BLaER1 (cell line): Measurements from ENCODE around the gene CCDC88C.

Experiments used
- H3K27ac ChIP-seq: shearing (Covaris generic); formaldehyde crosslinking; 2 replicates; pipeline ENCODE4 v1.8.1; 2022
- H3K27me3 ChIP-seq: shearing (Covaris generic); formaldehyde crosslinking; 2 replicates; pipeline ENCODE4 v1.8.1; 2022
- H3K36me3 ChIP-seq: shearing (Covaris generic); formaldehyde crosslinking; 2 replicates; pipeline ENCODE4 v1.8.1; 2022
- H3K4me1 ChIP-seq: shearing (Covaris generic); formaldehyde crosslinking; 2 replicates; pipeline ENCODE4 v1.8.1; 2022
- H3K4me2 ChIP-seq: shearing (Covaris generic); formaldehyde crosslinking; 2 replicates; pipeline ENCODE4 v1.8.1; 2022
- H3K4me3 ChIP-seq: shearing (Covaris generic); formaldehyde crosslinking; 2 replicates; pipeline ENCODE4 v1.8.1; 2022
- H3K9ac ChIP-seq: shearing (Covaris generic); formaldehyde crosslinking; 2 replicates; pipeline ENCODE4 v1.8.1; 2022
- H3K9me3 ChIP-seq: shearing (Covaris generic); formaldehyde crosslinking; 2 replicates; pipeline ENCODE4 v1.8.1; 2022
- H4K20me1 ChIP-seq: shearing (Covaris generic); formaldehyde crosslinking; 2 replicates; pipeline ENCODE4 v1.8.1; 2022
- Cebpa-rat ChIP-seq: shearing (Covaris generic); IDR thresholded peaks from 2 replicates; pipeline ENCODE4 v1.8.1; 2022

CCDC88C gene

GRCh38 chr14:91326514-91327249, 90.9 kb downstream of the CCDC88C start:
- Histone ChIP-seq H3K27ac (peak overlapping the region; percentile 48; the same call in 1 of the 2 replicates), H3K4me3 (no peak overlapping the region), H3K9me3 (no peaks in the 10 kb centered on the region), H4K20me1 (peaks cover 31% of the 10 kb centered on the region), H3K27me3 (no peaks in the 10 kb centered on the region), H3K4me1 (peaks cover 85% of the 10 kb centered on the region), H3K36me3 (peaks cover 90% of the 10 kb centered on the region), H3K4me2 (no peak overlapping the region), H3K9ac (no peak overlapping the region)
- no peak for TF ChIP-seq Cebpa-rat

- Histone ChIP-seq H3K9ac (peak overlapping the region; percentile 81), H3K27me3 (no peaks in the 10 kb centered on the region), H3K4me1 (peaks cover 69% of the 10 kb centered on the region), H4K20me1 (peaks cover 13% of the 10 kb centered on the region), H3K27ac (peak overlapping the region; percentile 92), H3K4me2 (peak overlapping the region; percentile 96), H3K36me3 (peaks cover 91% of the 10 kb centered on the region), H3K4me3 (peak overlapping the region; percentile 64), H3K9me3 (no peaks in the 10 kb centered on the region)
- no peak for TF ChIP-seq Cebpa-rat
These were observed 92.7 kb downstream of the CCDC88C start for GRCh38 chr14:91324606-91325575.

GRCh38 chr14:91323671-91324605, 93.7 kb downstream of the CCDC88C start:
- Histone ChIP-seq H3K4me3 (peak overlapping the region; percentile 64), H3K9me3 (no peaks in the 10 kb centered on the region), H4K20me1 (0 out of 2 replicates have a peak, but pooled peaks cover 4% of the 10 kb centered on the region), H3K27me3 (no peaks in the 10 kb centered on the region), H3K27ac (peak overlapping the region; percentile 92), H3K4me2 (peak overlapping the region; percentile 96), H3K9ac (peak overlapping the region; percentile 81), H3K36me3 (peaks cover 93% of the 10 kb centered on the region), H3K4me1 (peaks cover 60% of the 10 kb centered on the region)
- peak; percentile 62 for TF ChIP-seq Cebpa-rat

GRCh38 chr14:91323031-91323430, 94.6 kb downstream of the CCDC88C start:
- Histone ChIP-seq H3K4me2 (peak overlapping the region; percentile 96), H3K27me3 (no peaks in the 10 kb centered on the region), H3K27ac (peak overlapping the region; percentile 92), H3K4me1 (peaks cover 60% of the 10 kb centered on the region), H4K20me1 (0 out of 2 replicates have a peak, but pooled peaks cover 3% of the 10 kb centered on the region), H3K36me3 (peaks cover 93% of the 10 kb centered on the region), H3K9ac (peak overlapping the region; percentile 81), H3K4me3 (no peak overlapping the region), H3K9me3 (no peaks in the 10 kb centered on the region)
- TF ChIP-seq Cebpa-rat: no peak

DNA sequence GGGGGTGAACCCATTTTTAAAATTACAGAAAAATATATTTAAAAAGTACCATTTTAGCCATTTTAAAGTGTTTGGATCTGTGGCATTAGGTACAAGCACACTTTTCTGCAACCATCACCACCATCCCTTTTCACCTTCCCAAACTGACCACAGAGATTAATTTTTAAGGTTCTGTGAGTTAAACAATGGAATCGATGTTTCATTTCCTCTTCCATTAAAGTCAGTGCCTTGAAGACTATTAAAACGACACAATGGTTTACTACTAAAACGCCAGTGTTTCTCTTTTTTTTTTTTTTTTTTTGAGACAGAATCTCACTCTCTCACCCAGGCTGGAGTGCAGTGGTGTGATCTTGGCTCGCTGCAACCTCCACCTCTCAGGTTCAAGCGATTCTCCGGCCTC, 95.0 kb downstream of the CCDC88C start:
- peaks cover 60% of the 10 kb centered on the region for H3K4me1 ChIP-seq
- no peaks in the 10 kb centered on the region for H3K9me3 ChIP-seq
- no peak overlapping the region for H3K4me3 ChIP-seq
- H3K9ac ChIP-seq: no peak overlapping the region
- peak overlapping the region; percentile 92; the same call in 1 of the 2 replicates for H3K27ac ChIP-seq
- no peak for TF ChIP-seq Cebpa-rat
- H3K36me3 ChIP-seq: peaks cover 90% of the 10 kb centered on the region
- peak overlapping the region; percentile 96; the same call in 1 of the 2 replicates for H3K4me2 ChIP-seq
- H3K27me3 ChIP-seq: no peaks in the 10 kb centered on the region
- H4K20me1 ChIP-seq: peaks cover 7% of the 10 kb centered on the region; the same call in 1 of the 2 replicates

GRCh38 chr14:91321131-91321530, 96.5 kb downstream of the CCDC88C start:
- Histone ChIP-seq H3K36me3 (peaks cover 88% of the 10 kb centered on the region), H3K4me3 (no peak overlapping the region)
- TF ChIP-seq Cebpa-rat: no peak

DNA sequence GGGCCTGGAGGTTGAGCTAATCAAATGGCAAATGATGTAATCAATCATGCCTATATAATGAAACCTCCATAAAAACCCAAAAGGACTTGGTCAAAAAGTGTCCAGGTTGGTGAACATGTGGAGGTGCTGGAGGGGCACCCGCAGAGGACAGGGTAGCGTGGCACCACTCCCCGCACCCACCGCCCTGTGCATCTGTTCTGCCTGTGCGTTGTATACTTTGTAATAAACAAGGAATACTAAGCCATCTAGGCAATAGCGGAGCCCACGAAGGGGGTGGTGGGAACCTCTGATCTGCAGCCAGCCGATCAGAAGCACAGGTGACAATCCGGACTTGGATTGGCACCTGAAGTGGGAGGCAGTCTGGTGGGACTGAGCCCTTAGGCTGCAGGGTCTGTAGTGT, 97.4 kb downstream of the CCDC88C start:
- TF ChIP-seq Cebpa-rat: no peak
- no peaks in the 10 kb centered on the region for H3K27me3 ChIP-seq
- H3K9me3 ChIP-seq: no peaks in the 10 kb centered on the region
- no peak overlapping the region for H3K27ac ChIP-seq
- H4K20me1 ChIP-seq: peaks cover 12% of the 10 kb centered on the region; the same call in 1 of the 2 replicates
- no peak overlapping the region for H3K4me2 ChIP-seq
- H3K4me1 ChIP-seq: peaks cover 75% of the 10 kb centered on the region
- H3K4me3 ChIP-seq: no peak overlapping the region
- H3K9ac ChIP-seq: no peak overlapping the region
- H3K36me3 ChIP-seq: peaks cover 83% of the 10 kb centered on the region

More at GRCh38 chr14:91321131-91321530, 96.5 kb downstream of the CCDC88C start:
- Histone ChIP-seq H4K20me1 (peaks cover 12% of the 10 kb centered on the region; the same call in 1 of the 2 replicates), H3K27me3 (no peaks in the 10 kb centered on the region), H3K9me3 (no peaks in the 10 kb centered on the region), H3K27ac (no peak overlapping the region), H3K4me2 (no peak overlapping the region), H3K9ac (no peak overlapping the region), H3K4me1 (peaks cover 74% of the 10 kb centered on the region)

DNA sequence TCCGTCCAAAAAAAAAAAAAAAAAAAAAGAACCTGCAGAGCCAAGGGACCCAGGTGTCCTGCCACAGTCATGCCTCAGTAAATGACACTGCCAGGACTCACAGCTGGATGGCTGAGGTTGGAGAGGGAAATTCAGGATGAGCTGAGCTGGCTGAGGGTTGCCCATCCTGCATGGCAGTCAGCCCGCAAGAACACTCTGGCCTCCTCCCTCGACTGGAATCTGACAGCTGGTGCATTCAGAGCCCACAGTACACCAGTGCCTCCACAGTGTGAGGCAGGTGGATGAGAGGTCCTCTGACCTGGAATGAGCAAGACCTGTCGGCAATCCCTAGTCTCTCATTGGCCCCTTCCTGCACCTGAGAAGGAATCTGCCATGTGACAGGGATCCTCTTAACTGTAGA, 98.7 kb downstream of the CCDC88C start:
- Histone ChIP-seq H3K4me1 (peaks cover 66% of the 10 kb centered on the region), H3K27ac (no peak overlapping the region)

More for the DNA sequence above, 98.7 kb downstream of the CCDC88C start:
- no peak overlapping the region for H3K9ac ChIP-seq
- TF ChIP-seq Cebpa-rat: no peak
- no peaks in the 10 kb centered on the region for H3K9me3 ChIP-seq
- H3K4me2 ChIP-seq: no peak overlapping the region
- H3K36me3 ChIP-seq: peaks cover 85% of the 10 kb centered on the region
- H4K20me1 ChIP-seq: peaks cover 13% of the 10 kb centered on the region; the same call in 1 of the 2 replicates
- H3K27me3 ChIP-seq: no peaks in the 10 kb centered on the region
- H3K4me3 ChIP-seq: no peak overlapping the region
